Activated naive CD4-positive, alpha-beta T cell treated with anti-CD3 and anti-CD28 coated beads, Interleukin-2, amount 50 U/mL, for 16 hours (primary cell): ENCODE data around the gene ACAP2.

ENCODE experiments used
- DNase-seq: peaks from one replicate; pipeline ENCODE4 v3.0.0-alpha.2; 2020

ACAP2 gene

GRCh38 chr3:195284842-195285241, 158.0 kb downstream of the ACAP2 start:
- DNase-seq, result no peak

GRCh38 chr3:195282961-195283360, 159.9 kb downstream of the ACAP2 start:
- no peak for DNase-seq

DNA sequence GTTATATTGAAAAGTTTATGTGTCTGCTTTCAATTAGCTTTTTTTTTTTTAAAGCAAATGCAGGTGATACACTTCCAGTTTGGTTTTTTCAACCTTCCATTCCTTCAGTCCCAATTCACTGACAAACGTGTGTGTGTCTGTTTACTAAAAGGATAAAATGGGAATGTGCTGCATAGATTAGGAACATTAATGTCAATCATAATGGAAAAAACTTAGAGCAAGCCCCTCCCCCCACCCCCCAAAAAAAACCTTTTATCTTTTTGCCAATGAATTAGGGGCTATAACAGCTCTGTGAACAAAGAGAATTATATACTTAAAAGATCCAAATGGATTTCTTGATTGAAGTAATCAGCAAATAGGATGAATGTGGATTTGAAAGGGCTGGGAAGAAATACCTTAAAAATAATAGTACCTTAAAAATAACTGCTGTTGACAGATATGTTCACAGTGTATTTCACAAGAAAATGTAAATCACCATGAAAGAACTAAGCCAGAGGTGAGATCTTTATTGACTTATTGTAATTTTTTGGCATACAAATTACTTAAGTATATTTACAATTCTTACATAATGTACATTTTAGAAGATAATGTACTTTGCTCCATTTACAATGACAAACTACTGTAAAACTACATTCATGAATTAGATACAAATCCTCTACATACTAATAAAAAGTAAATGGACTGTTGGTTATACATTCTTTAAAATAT, 168.4 kb downstream of the ACAP2 start:
- no peak for DNase-seq

- peak; percentile 91 for DNase-seq
Measured at GRCh38 chr3:195271410-195272243, 171.2 kb downstream of the ACAP2 start.

- peak; percentile 91 for DNase-seq
Measured at GRCh38 chr3:195270817-195271409, 171.9 kb downstream of the ACAP2 start, which contains the start of gene XXYLT1. XXYLT1 (minus strand) TSS chr3:195271159; CDS start chr3:195271058, 101 bp downstream.

DNA sequence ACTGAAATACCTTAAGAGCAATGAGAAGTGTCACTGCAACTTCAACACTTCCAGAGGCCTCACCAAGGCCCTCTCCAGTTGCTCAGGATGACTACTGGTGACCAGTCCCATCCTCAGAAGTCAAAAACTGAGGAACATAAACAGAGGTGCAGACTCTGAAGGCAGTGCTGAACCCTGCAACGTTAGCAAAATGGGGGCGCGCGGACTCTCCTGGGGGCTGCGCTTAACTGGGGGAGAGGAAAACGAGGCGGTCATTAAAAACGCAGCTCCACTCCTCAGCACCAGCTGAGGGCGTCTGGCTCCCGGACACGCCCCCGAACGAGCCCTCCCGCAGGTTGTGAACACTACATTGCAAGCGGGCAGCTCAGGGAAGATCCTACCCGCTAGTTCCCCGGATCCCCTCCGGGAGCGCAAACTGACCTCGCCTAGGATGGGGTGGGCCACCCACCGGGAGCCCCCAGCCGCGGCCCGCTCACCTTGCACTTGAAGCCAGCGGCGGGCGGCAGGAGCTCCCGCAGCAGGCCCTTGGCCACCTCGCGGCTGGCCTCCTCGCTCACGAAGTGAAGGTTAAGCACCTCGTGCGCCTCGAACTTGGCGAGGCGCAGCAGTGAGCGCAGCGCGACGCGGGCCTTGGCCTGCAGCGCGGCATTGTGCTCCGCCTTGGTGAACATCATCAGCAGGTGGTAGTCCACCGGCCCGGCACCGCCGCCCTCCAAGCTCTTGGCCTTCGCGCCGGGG, 172.6 kb downstream of the ACAP2 start:
- DNase-seq, result peak; percentile 53

DNA sequence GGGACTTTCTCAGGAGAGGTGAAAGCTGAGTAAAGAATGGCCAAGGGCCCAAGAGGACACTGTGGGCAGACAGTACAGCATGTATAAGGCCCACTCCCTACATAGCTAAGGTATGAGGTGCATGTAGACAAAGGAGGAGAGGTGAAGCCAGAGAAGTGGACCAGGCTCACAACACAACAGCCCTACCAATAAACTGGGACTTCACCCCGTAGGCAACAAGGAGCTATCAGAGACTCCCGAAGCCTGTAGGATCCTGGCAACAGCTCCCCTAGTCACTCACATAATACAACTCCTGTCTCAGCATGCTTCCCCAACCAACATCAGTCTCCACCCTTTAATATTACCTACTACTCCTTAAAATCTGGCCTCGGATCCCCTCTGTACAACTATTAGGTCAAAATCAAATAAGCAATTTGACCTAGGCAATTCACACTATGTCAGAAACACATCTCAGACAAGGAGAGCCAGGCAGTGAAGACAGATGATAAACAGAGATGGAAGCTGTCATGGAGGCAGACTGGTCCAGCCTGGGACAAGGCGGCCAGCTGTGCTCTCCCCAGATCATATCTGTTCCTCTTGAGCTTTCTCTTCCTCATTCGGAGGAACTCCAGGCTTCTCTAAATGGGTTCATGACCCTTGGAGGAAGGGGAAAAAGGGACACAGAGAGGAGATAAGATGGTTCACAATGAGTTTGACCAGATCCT, 173.3 kb downstream of the ACAP2 start:
- DNase-seq, result no peak

GRCh38 chr3:195268576-195269309, 174.1 kb downstream of the ACAP2 start:
- DNase-seq, result no peak

DNA sequence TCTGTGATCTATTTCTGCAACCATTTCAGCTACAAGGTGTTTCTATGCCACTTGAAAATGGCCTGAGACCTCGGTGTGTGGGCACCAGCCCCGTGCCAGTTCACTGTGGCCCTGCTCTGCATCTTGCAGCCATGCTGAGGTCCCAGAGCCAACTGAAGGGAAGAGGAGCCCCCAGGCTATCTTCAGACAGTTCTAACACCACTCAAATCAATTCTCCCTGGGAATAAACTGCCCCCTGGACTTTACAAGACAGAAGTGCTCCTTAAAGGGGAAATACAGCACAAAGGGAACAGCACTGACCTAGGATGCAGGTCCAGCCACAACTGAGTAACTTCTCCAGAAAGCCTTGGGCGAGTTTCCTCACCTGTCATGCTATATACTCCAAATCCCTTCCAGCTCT, 175.7 kb downstream of the ACAP2 start:
- DNase-seq, result no peak

DNA sequence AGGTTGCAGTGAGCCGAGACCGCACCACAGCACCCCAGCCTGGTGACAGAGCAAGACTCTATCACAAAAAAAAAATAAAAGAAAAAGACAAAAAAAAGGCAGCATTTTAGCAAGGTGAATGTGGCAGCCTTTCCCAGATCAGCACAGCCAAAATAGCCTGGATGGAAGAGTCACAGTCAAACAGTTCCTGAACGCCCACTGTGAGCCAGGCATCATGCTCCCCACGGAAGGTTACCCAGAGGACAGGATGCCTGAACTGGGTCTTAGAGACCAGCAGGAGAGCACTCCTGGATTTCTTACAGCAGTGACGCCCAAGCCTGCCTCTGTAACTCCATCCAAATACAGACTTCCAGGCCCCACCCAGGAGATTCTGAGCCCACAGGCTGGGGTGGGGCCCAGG, 176.4 kb downstream of the ACAP2 start:
- no peak for DNase-seq

GRCh38 chr3:195265363-195265976, 177.3 kb downstream of the ACAP2 start:
- no peak for DNase-seq

DNA sequence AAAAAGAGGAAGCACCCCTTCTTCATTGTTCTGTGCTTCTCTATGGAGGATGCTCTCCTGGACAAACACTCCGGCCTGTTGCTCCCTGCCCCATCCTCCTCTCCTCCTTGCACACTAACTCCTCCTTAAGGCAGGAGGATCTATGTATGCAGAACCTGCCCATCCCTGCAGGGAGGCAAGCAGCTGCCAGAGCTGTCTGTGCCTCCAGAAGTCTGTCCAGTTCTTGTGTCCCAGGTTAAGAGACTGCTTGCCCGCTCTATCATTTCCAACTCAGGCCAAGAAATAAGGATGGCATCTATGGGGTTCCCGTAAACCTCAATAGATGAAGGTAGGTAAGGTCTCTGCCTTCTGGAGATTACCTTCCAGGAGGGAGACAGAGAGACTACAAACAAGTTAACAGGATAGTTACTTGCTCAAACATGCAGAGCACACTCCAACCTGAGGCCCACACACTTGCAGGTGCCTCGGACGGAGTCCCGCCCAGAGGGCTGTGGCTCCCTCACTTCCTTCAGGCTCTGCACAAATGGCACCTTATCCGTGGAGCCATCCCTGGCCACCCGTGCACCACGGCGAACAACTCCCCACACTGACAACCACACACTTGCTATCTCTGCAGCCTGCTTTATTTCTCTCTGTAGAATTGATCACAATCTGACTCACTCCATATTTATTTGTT, 178.8 kb downstream of the ACAP2 start:
- no peak for DNase-seq

- DNase-seq, result no peak
Measured at GRCh38 chr3:195263193-195263924, 179.5 kb downstream of the ACAP2 start.

DNA sequence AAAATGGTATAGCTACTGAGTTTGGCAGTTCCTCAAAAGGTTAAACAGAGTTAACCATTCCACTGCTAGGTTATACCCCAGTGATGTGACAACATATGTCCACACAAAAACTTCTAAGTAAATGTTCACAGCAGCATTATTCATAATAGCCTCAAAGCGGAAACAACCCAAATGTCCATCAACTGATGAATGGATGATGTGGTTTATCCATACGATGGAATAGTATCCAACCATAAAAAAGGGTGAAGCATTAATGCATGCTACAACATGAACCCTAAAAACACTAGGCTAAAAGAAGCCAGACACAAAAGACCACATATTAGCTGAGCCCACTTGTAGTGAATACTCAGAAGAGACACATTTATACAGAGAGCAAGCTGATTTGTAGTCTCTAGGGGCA, 180.9 kb downstream of the ACAP2 start:
- DNase-seq, result no peak

GRCh38 chr3:195260280-195260905, 182.4 kb downstream of the ACAP2 start:
- DNase-seq, result peak; percentile 21

DNA sequence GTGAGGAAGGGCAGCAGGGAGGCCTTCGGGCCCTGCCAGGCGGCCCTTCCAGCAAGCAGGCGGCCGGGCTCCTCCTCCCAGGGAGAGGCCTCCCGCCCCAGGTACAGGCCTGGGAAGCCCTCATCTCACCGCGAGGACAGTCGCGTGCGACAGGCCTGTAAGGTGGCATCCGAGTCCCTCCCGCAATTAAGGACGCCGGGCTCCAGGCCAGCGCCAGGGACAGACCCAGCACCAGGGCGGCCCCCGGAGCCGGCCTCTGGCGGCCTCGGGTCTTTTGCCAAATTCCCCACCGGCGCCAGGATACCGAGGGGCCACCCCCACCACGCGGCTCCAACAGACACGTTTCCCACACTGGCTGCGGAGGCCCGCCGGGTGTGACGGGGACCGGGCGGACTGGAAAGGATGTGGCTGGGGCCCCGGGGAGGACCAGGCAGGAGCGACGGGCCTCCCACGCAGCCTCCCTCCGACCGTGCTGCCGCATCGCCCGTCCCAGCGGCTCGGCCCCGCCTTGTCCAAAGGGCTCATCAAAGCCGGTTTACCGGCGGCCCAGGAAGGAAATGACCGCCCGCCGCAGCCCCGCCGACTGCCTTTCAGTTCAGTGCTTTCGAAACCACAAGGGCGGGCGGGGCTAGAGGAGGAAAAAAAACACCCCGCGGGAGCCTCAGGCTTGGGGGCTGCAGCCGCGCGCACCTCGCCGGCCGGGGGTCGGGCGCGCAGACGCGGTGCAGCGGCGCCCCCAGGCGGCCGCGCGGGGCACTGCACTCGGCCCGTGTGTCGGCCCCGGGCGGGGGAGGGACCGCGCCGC, 183.1 kb downstream of the ACAP2 start:
- DNase-seq, result peak; percentile 81

DNA sequence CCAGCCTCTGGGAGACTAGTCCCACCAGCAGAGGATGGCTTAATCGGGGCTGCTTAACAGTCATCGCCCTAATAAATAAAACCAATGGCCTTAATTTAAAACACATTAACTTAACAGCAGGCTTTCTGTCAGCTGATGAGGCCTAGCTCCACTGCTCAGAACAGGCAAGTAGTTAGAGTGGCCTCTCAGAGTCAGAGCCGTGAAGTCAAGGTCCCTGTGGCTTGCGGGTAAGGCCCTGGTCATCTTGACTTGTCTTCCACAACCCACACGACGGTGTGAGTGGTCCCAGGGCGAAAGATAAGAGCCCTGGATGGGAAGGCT, 183.7 kb downstream of the ACAP2 start:
- no peak for DNase-seq

- DNase-seq, result no peak
Measured at GRCh38 chr3:195258449-195259153, 184.2 kb downstream of the ACAP2 start.
